ENCODE measurements around the gene RBP3. TPM values are rescaled to one million over a fixed set of nuclear protein-coding genes. Genes with fewer than 3 reads are reported as not detected.

The RBP3 gene
- total and polyA plus RNA-seq, 2 of the 4 experiments (the other 2 are of a cell fraction): not detected

DNA sequence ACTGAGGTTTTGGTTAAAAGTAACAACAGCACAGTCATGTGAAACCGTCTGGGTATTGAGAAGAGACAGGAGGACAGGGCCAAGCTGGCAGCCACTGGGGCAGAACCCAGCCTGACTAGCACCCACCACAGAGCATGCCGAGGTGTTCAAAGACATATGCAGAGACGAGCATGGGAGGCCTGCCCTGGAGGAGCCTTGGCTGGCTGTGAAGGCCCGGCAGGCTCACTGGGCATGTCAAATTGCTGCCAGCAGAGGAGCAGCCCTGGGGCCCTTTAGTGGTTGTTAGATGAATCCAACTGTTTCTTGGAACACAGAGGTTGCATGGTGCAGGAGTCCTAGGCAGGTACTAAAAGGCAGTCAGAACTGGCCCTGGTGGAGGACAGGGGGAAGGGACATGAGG, 30.9 kb upstream of the RBP3 start:
- peaks cover 25% of the 10 kb centered on the region for H3K27me3 ChIP-seq (ENCODE audit: control insufficient read depth, insufficient read depth, low read length)
- no peak overlapping the region for H2BK120ac ChIP-seq (ENCODE audit: low read depth, low read length)
- BruUV-seq (replicated peaks): no TSS peak
- H3K79me1 ChIP-seq (ENCODE audit: low read depth in 1 of 2, low read length in 2 of 2): no peaks in the 10 kb centered on the region
- H3K18ac ChIP-seq (ENCODE audit: low read depth, low read length): no peak overlapping the region
- H3K23ac ChIP-seq (ENCODE audit: low read depth, low read length): no peak overlapping the region
- 35% methylated on average over 2 of the region's 4 CpGs; no CpG with 5 or more reads in 1 of the 2 experiments for WGBS, 2 experiments (ENCODE audit: extremely low coverage in 2 of 2, insufficient read length in 1 of 2)
- CTCF ChIA-PET: interaction anchor here (1.2 kb wide), 1 partner anchor 270 kb away, joined by 4 read pairs; no protein-coding TSS in a partner anchor
- H3K9ac ChIP-seq (ENCODE audit: low read depth, low read length): no peak overlapping the region
- no peak overlapping the region for H2BK5ac ChIP-seq (ENCODE audit: low read depth, low read length, poor library complexity, severe bottlenecking)
- H4K5ac ChIP-seq (ENCODE audit: low read depth, low read length): no peak overlapping the region
- POLR2A ChIA-PET (ENCODE audit: unreplicated experiment): no interaction called here
- H3K36me3 ChIP-seq (ENCODE audit: control insufficient read depth, insufficient read depth, low read length): no peaks in the 10 kb centered on the region
- dilution Hi-C loops (cut with HindIII; ENCODE audit: low sequenced_read_pairs, unreplicated experiment): no loop called here
- H4K91ac ChIP-seq (ENCODE audit: insufficient read depth, low read depth, low read length): no peak overlapping the region
- no peak for ATAC-seq (ENCODE audit: low read depth)
- no peak overlapping the region for H3K56ac ChIP-seq (ENCODE audit: extremely low read depth, insufficient read depth, low read length)
- H2BK20ac ChIP-seq (ENCODE audit: low read depth, low read length): no peak overlapping the region
- no peaks in the 10 kb centered on the region for H3K9me1 ChIP-seq (ENCODE audit: insufficient read depth, low read length)
- TF ChIP-seq NFE2L2 (IDR thresholded peaks at IDR 0.05; ENCODE audit: low read depth, low read length) (no peak), CEBPB (IDR thresholded peaks at IDR 0.05; ENCODE audit: low read depth, low read length) (no peak), MAZ (IDR thresholded peaks at IDR 0.05; ENCODE audit: borderline replicate concordance, low read depth, low read length) (no peak)
- TF ChIP-seq, protein P1, sequence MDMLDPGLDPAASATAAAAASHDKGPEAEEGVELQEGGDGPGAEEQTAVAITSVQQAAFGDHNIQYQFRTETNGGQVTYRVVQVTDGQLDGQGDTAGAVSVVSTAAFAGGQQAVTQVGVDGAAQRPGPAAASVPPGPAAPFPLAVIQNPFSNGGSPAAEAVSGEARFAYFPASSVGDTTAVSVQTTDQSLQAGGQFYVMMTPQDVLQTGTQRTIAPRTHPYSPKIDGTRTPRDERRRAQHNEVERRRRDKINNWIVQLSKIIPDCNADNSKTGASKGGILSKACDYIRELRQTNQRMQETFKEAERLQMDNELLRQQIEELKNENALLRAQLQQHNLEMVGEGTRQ (IDR thresholded peaks at IDR 0.05; ENCODE audit: low read depth, low read length): no peak
- H2AK5ac ChIP-seq (ENCODE audit: low read depth, low read length): no peak overlapping the region
- no peak overlapping the region for H3K4me3 ChIP-seq (ENCODE audit: insufficient read depth, low read depth, low read length)
- H4K20me1 ChIP-seq (ENCODE audit: insufficient read depth, low read length): no peaks in the 10 kb centered on the region
- H3K27ac ChIP-seq (ENCODE audit: insufficient read depth, low read length): no peak overlapping the region
- H3K4ac ChIP-seq (ENCODE audit: low read depth, low read length): no peak overlapping the region
- no peak overlapping the region for H2AFZ ChIP-seq (replicated peaks; ENCODE audit: low read length, poor library complexity)
- no peak overlapping the region for H3K4me2 ChIP-seq (ENCODE audit: low read depth, low read length)
- in situ Hi-C loops (cut with MboI; ENCODE audit: low sequenced_read_pairs): no loop called here
- no peak for DNase-seq
- H3K4me1 ChIP-seq (ENCODE audit: control insufficient read depth, insufficient read depth, low read length): no peaks in the 10 kb centered on the region
- no peak overlapping the region for H2BK15ac ChIP-seq (ENCODE audit: low read depth, low read length)
- H2AK9ac ChIP-seq (replicated peaks; ENCODE audit: low read depth, low read length, poor library complexity): no peak overlapping the region
- H3K9me3 ChIP-seq (ENCODE audit: control insufficient read depth, insufficient read depth, low read length): no peaks in the 10 kb centered on the region
- intact Hi-C loops (cut with micrococcal nuclease): loop anchor here (10.0 kb wide), 1 partner anchor 322 kb away; no protein-coding TSS in a partner anchor
- H4K8ac ChIP-seq (ENCODE audit: low read depth in 2 of 2, low read length in 2 of 2): no peak overlapping the region
- H3K14ac ChIP-seq (replicated peaks; ENCODE audit: low read depth, low read length): no peak overlapping the region

Measured in IMR-90 (cell line).